ENCODE measurements around the gene ADAMTSL1. TPM values are rescaled to one million over a fixed set of nuclear protein-coding genes. Genes with fewer than 3 reads are reported as not detected.

ADAMTSL1 gene
- total RNA-seq, 1 donor from 2014 or later: 12.3 TPM

DNA sequence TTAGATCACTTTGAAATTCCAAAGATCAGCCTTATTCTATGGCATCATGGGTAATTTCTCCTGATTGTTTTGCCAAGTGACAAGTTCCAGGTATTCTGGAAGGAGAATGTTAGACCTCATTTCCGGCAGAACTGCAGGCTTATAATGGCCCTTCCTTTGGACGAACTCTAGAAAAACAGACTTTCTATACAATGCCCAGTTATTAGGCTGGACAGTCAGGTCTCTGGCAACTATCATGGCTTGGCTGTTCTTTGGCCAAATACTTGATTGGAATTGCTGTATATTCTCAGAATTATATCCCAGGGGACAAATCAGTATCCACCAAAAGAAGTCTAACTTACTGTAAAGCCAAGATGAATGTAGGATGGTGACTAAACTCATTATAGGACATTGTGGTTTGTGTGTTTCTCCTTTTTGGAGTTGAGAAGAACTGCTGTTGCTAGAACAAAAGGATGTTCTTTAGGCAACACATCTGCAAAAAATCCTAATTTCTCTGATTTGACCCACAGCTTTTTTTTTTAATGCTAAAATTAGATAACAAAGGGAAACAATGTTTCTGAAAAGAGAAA is 69.0 kb downstream of the ADAMTSL1 start:
- no peak for DNase-seq (ENCODE audit: low spot score in 2 of 2)
- no peaks in the 10 kb centered on the region for H3K27me3 ChIP-seq
- intact Hi-C loops (cut with DNase I): loop anchor here (5.0 kb wide), 1 partner anchor 46 kb away; no protein-coding TSS in a partner anchor
- peak overlapping the region in 1 of 2 donors; percentile 68 for H3K27ac ChIP-seq
- no peaks in the 10 kb centered on the region for H3K36me3 ChIP-seq
- H3K4me1 ChIP-seq: peaks cover 0 to 10% of the 10 kb centered on the region in 2 donors
- no peaks in the 10 kb centered on the region for H3K9me3 ChIP-seq
- no peak overlapping the region for H3K4me3 ChIP-seq
- TF ChIP-seq, protein P1, sequence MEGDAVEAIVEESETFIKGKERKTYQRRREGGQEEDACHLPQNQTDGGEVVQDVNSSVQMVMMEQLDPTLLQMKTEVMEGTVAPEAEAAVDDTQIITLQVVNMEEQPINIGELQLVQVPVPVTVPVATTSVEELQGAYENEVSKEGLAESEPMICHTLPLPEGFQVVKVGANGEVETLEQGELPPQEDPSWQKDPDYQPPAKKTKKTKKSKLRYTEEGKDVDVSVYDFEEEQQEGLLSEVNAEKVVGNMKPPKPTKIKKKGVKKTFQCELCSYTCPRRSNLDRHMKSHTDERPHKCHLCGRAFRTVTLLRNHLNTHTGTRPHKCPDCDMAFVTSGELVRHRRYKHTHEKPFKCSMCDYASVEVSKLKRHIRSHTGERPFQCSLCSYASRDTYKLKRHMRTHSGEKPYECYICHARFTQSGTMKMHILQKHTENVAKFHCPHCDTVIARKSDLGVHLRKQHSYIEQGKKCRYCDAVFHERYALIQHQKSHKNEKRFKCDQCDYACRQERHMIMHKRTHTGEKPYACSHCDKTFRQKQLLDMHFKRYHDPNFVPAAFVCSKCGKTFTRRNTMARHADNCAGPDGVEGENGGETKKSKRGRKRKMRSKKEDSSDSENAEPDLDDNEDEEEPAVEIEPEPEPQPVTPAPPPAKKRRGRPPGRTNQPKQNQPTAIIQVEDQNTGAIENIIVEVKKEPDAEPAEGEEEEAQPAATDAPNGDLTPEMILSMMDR (IDR thresholded peaks at IDR 0.05): no peak

- no peak for DNase-seq (ENCODE audit: low spot score in 2 of 2)
- Histone ChIP-seq H3K27ac (peak overlapping the region; percentile 63 to 68), H3K4me3 (no peak overlapping the region), H3K27me3 (no peaks in the 10 kb centered on the region), H3K4me1 (peaks cover 0 to 10% of the 10 kb centered on the region in 2 donors), H3K36me3 (no peaks in the 10 kb centered on the region), H3K9me3 (no peaks in the 10 kb centered on the region)
- intact Hi-C loops (cut with DNase I): loop anchor here (5.0 kb wide), 1 partner anchor 46 kb away; no protein-coding TSS in a partner anchor
- TF ChIP-seq, protein P1 (IDR thresholded peaks at IDR 0.05): no peak
Observed at GRCh38 chr9:18543406-18544192, 69.6 kb downstream of the ADAMTSL1 start.

DNA sequence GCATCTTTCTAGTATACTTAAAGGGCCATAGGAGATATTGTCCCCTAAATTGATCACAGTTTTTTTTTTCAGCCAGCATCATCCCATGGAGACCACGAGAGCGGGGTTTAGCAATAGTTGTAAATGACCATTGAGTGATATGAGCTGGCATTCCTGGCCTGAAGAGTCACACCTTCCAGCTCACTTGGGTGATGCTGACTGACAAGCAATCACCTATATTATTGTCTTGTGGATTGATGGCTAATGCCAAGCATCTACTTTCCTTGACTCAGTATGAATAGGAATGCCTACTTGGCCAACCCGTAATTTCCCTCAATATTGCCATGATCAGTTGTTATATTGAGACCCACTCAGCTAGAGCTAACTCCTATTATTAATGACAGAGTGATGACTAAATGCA is 70.5 kb downstream of the ADAMTSL1 start:
- no peak overlapping the region for H3K4me3 ChIP-seq
- peak overlapping the region; percentile 63 to 68 for H3K27ac ChIP-seq
- H3K36me3 ChIP-seq: no peaks in the 10 kb centered on the region
- H3K9me3 ChIP-seq: no peaks in the 10 kb centered on the region
- TF ChIP-seq, protein P1 (IDR thresholded peaks at IDR 0.05): no peak
- intact Hi-C loops (cut with DNase I): loop anchor here (5.0 kb wide), 1 partner anchor 47 kb away; no protein-coding TSS in a partner anchor
- no peaks in the 10 kb centered on the region for H3K27me3 ChIP-seq
- H3K4me1 ChIP-seq: peaks cover 0 to 10% of the 10 kb centered on the region in 2 donors
- no peak for DNase-seq (ENCODE audit: low spot score in 2 of 2)

DNA sequence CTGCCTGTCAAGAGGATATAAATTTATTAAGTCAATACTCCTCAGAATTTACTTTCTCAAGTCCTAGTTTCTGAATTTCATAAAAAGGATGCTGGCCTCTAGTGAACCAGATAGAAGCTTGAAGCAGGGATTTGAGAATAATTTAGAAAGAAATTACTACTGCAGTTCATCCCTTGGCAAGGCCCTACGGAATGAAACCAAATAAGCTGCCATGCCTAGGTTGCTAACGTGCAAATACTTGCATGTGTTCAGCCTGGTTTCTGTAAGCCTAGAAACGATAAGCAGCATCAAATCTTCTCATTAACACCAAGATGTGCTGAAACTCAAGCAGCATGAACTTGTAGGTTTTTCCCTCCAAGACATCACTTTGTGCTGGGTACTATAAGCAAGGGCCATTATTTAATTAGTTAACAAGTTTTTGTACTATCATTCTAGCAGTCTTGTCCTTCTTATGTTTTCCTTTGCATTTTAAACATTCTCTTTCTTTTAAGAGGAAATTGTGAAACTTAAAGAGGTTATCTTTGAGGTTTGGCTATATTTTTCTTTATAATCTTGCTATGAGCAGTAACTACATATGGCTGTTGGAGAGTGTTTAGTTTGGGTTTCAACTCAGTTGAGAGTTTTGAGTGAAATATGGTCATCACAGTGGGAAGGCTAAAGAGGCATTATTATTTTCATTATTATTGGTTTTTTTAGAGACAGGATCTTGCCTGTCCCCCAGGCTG is 71.8 kb downstream of the ADAMTSL1 start:
- Histone ChIP-seq H3K27ac (no peak overlapping the region), H3K36me3 (no peaks in the 10 kb centered on the region), H3K4me3 (no peak overlapping the region), H3K27me3 (no peaks in the 10 kb centered on the region), H3K9me3 (no peaks in the 10 kb centered on the region), H3K4me1 (peaks cover 0 to 10% of the 10 kb centered on the region in 2 donors)
- TF ChIP-seq, protein P1 (IDR thresholded peaks at IDR 0.05): no peak
- DNase-seq (ENCODE audit: low spot score in 2 of 2): no peak
- intact Hi-C loops (cut with DNase I): no loop called here

DNA sequence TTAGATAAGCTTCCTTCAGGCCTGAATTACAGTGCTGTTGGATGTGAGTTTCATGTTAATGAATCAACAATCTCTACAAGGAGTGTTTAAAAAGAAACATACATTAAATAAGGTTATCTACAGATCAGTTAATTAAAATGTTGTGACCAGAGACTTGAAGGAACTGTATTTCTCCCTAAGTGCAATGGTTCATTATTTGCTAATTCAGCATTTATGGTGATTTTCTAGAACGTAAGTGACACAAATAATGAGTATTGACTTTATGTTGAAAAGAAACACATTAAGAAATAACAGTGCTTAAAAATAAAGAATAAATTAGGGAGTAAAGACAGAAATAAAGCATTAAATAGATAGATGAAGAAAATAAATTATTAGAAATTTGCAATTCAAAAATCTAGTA is 74.5 kb downstream of the ADAMTSL1 start:
- DNase-seq (ENCODE audit: low spot score in 2 of 2): no peak
- H3K27ac ChIP-seq: no peak overlapping the region
- H3K27me3 ChIP-seq: no peaks in the 10 kb centered on the region
- TF ChIP-seq, protein P1 (IDR thresholded peaks at IDR 0.05): no peak
- H3K4me1 ChIP-seq: peaks cover 0 to 7% of the 10 kb centered on the region in 2 donors
- intact Hi-C loops (cut with DNase I): no loop called here
- H3K36me3 ChIP-seq: no peaks in the 10 kb centered on the region
- H3K9me3 ChIP-seq: no peaks in the 10 kb centered on the region
- H3K4me3 ChIP-seq: no peak overlapping the region
